GM13977 (cell line): ENCODE measurements around the gene ASTL.
A peak's percentile ranks its signal among the peaks of the same experiment; 100 is the strongest.

Source experiments
- DNase-seq: peaks from one replicate; pipeline ENCODE4 v3.0.0; 2012; ENCODE audit warnings: low spot score
- in situ Hi-C: fragments of 300-500 bp; cut with MboI; formaldehyde crosslinking; loops from one replicate; pipeline ENCODE4 v1.12.0; 2022; ENCODE audit warnings: low sequenced_read_pairs, low pct_unique_long_range_greater_than_20kb, mixed read lengths, inconsistent platforms; ENCODE audit not compliant: unreplicated experiment
- TF ChIP-seq, protein P1 (sequence below): IDR thresholded peaks from 2 replicates; pipeline ENCODE4 v1.5.1; 2012; ENCODE audit warnings: mild to moderate bottlenecking, control low read depth; ENCODE audit not compliant: insufficient read depth; ENCODE audit errors: extremely low read depth, missing control alignments

ASTL gene

DNA sequence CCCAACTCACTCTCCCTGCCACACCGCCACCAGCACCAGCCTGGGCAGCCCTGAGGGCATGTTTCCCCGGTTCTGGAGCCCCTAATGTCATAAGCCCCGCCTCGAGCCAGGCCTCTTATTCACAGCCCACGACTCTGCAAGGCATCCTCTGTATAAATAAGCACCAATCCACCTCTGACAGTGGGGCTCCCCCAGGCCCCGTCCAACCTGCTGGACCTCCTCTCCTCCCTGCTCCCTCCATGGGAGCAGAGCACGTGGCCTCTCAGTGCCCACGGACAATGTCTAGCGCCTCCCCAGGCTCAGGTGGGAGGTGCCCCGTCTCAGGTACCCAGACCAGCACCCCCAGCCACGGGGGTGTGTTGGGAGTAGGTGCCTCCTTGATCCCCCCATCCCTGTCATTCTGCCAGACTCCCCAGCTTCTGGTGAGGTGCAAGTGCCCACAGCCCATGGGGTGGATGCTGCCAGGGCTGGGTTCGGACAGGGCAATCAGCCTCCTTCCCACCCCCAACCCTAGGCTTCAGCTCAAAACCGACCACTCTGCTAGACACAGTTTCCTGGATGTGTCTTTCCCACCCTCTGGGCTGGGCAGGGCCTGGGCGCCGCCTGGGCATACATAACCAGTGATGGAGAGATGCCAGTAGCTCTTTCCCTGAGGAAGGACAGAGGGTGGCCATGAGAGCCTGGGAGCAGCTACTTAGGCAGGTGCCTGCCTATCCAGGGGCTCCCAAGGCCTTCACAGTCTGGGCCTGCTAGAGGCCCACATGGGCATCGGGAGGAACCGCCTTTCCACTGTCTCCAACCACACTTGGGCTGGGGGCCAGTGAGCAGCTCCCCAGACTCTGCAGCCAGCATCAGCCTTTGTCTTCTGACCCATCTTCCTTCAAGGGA is 20.4 kb downstream of the ASTL start:
- TF ChIP-seq, protein P1, sequence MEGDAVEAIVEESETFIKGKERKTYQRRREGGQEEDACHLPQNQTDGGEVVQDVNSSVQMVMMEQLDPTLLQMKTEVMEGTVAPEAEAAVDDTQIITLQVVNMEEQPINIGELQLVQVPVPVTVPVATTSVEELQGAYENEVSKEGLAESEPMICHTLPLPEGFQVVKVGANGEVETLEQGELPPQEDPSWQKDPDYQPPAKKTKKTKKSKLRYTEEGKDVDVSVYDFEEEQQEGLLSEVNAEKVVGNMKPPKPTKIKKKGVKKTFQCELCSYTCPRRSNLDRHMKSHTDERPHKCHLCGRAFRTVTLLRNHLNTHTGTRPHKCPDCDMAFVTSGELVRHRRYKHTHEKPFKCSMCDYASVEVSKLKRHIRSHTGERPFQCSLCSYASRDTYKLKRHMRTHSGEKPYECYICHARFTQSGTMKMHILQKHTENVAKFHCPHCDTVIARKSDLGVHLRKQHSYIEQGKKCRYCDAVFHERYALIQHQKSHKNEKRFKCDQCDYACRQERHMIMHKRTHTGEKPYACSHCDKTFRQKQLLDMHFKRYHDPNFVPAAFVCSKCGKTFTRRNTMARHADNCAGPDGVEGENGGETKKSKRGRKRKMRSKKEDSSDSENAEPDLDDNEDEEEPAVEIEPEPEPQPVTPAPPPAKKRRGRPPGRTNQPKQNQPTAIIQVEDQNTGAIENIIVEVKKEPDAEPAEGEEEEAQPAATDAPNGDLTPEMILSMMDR = no peak
- no peak for DNase-seq
- in situ Hi-C loops = no loop called here

- TF ChIP-seq, protein P1 = peak; percentile 92
- in situ Hi-C loops = no loop called here
- DNase-seq = peak; percentile 95
Observed at GRCh38 chr2:96116879-96117533, 21.3 kb downstream of the ASTL start.

GRCh38 chr2:96116424-96116878 is 21.9 kb downstream of the ASTL start, which contains the start of gene ADRA2B:
TSS of gene ADRA2B (minus strand) at chr2:96116571. CDS start at chr2:96116149, 422 bp downstream.
- peak; percentile 93 for DNase-seq
- in situ Hi-C loops = no loop called here
- TF ChIP-seq, protein P1 = no peak

GRCh38 chr2:96115631-96116423 is 22.5 kb downstream of the ASTL start:
- DNase-seq = no peak
- in situ Hi-C loops = no loop called here
- TF ChIP-seq, protein P1 = no peak

DNA sequence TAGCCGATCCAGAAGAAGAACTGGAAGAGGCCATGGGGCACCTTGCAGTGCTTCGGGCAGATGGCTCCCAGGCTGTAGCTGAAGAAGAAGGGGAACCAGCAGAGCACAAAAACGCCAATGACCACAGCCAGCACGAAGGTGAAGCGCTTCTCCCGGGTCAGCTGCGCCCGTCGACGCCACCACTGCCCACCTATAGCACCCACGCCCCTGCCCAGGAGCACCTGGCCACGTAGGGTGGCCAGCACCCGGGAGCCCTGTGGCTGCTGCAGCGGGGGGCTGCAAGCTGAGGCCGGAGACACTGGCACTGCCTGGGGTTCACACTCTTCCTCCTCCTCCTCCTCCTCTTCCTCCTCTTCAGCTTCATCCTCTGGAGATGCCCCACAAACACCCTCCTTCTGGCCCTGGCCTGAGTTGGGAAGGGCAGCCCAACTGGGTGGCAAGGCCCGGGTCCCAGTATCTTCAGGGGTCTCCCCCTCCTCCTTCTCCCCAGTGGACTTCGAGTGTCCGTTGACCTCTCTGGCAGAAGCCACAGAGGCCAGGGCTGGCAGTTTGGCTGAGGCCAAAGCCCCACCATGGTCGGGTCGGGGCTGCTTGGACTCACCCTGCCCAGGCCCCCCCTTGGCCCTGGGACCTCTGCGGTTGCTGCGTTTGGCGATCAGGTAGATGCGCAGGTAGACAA is 23.3 kb downstream of the ASTL start:
- TF ChIP-seq, protein P1 = no peak
- no peak for DNase-seq
- in situ Hi-C loops = no loop called here

GRCh38 chr2:96114546-96114902 is 23.8 kb downstream of the ASTL start:
- in situ Hi-C loops = no loop called here
- TF ChIP-seq, protein P1 = no peak
- no peak for DNase-seq
